GM13976 (cell line): ENCODE data around the gene TGFB1I1.

Source experiments
- DNase-seq: peaks from one replicate; pipeline ENCODE4 v3.0.0; 2012; ENCODE audit warnings: low spot score
- in situ Hi-C: fragments of 300-500 bp; cut with MboI; formaldehyde crosslinking; loops from one replicate; pipeline ENCODE4 v1.12.0; 2022; ENCODE audit warnings: low sequenced_read_pairs, mixed read lengths, inconsistent platforms; ENCODE audit not compliant: unreplicated experiment
- TF ChIP-seq, protein P1 (sequence below): IDR thresholded peaks from 2 replicates; pipeline ENCODE4 v1.5.1; 2012; ENCODE audit warnings: borderline replicate concordance, mild to moderate bottlenecking; ENCODE audit not compliant: insufficient read depth; ENCODE audit errors: extremely low read depth, missing control alignments, control extremely low read depth

TGFB1I1 gene

GRCh38 chr16:31471875-31472708 is at the start of gene TGFB1I1:
TGFB1I1 (plus strand) TSS chr16:31472152; CDS start chr16:31472189, 37 bp downstream.
- TF ChIP-seq, protein P1, sequence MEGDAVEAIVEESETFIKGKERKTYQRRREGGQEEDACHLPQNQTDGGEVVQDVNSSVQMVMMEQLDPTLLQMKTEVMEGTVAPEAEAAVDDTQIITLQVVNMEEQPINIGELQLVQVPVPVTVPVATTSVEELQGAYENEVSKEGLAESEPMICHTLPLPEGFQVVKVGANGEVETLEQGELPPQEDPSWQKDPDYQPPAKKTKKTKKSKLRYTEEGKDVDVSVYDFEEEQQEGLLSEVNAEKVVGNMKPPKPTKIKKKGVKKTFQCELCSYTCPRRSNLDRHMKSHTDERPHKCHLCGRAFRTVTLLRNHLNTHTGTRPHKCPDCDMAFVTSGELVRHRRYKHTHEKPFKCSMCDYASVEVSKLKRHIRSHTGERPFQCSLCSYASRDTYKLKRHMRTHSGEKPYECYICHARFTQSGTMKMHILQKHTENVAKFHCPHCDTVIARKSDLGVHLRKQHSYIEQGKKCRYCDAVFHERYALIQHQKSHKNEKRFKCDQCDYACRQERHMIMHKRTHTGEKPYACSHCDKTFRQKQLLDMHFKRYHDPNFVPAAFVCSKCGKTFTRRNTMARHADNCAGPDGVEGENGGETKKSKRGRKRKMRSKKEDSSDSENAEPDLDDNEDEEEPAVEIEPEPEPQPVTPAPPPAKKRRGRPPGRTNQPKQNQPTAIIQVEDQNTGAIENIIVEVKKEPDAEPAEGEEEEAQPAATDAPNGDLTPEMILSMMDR = no peak
- in situ Hi-C loops = no loop called here
- DNase-seq = no peak

DNA sequence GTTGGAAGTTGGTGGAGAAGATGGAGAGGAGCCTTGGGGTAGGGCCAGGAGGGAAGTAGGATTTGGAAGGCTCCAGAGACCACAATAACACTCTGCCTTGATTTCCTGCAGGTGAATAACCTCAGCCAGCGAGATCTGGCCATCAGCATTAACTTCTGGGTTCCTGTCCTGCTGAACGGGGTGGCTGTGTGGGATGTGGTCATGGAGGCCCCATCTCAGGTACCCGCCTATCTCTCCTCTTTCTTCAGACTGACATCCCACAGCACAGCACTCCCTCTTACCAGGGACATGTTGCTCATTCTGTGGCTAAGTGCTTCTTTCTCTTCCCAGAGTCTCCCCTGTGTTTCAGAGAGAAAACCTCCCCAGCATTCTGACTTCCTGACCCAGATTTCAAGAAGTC is 48.7 kb upstream of the TGFB1I1 start:
- no peak for DNase-seq
- in situ Hi-C loops = no loop called here
- TF ChIP-seq, protein P1 = no peak

DNA sequence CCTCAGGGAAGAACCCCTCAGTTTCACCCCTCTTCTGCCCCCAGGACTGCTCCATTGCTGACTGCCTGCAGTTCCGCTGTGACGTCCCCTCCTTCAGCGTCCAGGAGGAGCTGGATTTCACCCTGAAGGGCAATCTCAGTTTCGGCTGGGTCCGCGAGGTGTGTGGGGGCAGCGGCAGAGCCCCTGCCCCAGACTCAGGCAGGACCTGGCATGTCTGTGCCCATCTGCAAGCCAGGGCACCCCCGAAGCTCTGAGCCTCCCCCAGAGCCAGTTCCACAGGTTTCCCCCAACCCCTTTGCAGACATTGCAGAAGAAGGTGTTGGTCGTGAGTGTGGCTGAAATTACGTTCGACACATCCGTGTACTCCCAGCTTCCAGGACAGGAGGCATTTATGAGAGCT is 48.2 kb upstream of the TGFB1I1 start:
- TF ChIP-seq, protein P1 = no peak
- in situ Hi-C loops = no loop called here
- no peak for DNase-seq

GRCh38 chr16:31427441-31428278 is 44.3 kb upstream of the TGFB1I1 start:
- TF ChIP-seq, protein P1 = no peak
- peak; percentile 66 for DNase-seq
- in situ Hi-C loops = loop anchor here (25.0 kb wide), 1 partner anchor 440 kb away; the partner anchor contains the start of gene HSD3B7

DNA sequence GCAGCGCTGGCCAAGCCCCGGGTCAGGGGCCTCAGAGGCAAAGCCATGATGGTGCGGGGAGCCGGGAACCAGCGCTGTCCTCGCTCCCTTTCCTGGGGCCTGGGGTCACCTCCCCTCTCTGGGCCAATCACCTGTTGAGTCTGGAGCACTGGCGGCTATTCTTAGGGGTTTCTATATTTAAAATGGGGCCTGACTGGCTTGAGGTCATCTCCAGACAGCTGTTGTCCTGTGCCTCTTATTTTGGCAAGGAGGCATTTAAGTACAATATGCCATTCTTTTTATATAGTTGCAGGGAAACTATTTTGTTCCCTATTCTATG is 43.7 kb upstream of the TGFB1I1 start, which contains the start of gene COX6A2:
Gene COX6A2 (minus strand): TSS at position 82 of the 319 bp plus-strand sequence. CDS start 35 bp downstream, at position 47.
- DNase-seq = no peak
- in situ Hi-C loops = loop anchor here (25.0 kb wide), 1 partner anchor 441 kb away; the partner anchor contains the start of gene HSD3B7
- TF ChIP-seq, protein P1 = no peak

DNA sequence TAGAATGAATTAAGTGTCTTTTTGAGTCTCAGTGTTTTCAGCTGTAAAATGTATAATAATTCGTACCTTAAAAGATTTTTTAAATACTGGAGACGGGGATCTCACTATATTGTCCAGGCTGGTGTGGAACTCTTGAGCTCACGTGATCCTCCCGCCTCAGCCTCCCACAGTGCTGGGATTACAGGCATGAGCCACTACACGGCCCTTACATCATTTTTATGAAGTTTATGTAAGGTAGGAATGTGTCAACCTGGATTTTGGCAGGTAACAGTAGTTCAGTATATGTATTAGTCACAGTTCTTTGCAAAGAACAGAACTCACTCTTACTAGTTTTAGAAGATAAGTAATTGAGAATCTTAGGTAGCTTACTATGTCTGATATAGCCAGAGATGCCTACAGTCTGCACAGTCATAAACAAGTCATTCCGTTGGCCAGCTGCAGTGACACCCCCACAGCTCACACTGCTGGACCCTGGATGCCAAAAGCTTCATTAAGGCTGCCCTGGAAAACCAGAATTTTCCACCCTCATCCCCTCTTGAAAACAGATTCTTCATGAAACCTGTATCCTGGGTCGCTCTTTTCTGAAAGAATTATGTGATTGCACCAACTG is 43.2 kb upstream of the TGFB1I1 start:
- DNase-seq = no peak
- in situ Hi-C loops = loop anchor here (25.0 kb wide), 1 partner anchor 441 kb away; the partner anchor contains the start of gene HSD3B7
- TF ChIP-seq, protein P1 = no peak
